Activated naive CD8-positive, alpha-beta T cell treated with anti-CD3 and anti-CD28 coated beads for 36 hours (primary cell): ENCODE results near the gene OGN. TPM values are rescaled to one million over a fixed set of nuclear protein-coding genes. Genes with fewer than 3 reads are reported as not detected.

Source experiments
- DNase-seq: peaks from one replicate; pipeline ENCODE4 v3.0.0; 2021
- H3K27ac Mint-ChIP-seq: one replicate; pipeline ENCODE4 v1.8.0; 2022; ENCODE audit warnings: mild to moderate bottlenecking, moderate library complexity, mixed read lengths
- H3K27me3 Mint-ChIP-seq: one replicate; pipeline ENCODE4 v1.8.0; 2022; ENCODE audit warnings: mild to moderate bottlenecking, mixed read lengths
- H3K36me3 Mint-ChIP-seq: one replicate; pipeline ENCODE4 v1.8.0; 2021; ENCODE audit warnings: mild to moderate bottlenecking, mixed read lengths
- H3K4me1 Mint-ChIP-seq: one replicate; pipeline ENCODE4 v1.8.0; 2021; ENCODE audit warnings: mixed read lengths
- H3K4me3 Mint-ChIP-seq: one replicate; pipeline ENCODE4 v1.8.0; 2022; ENCODE audit warnings: mild to moderate bottlenecking, moderate library complexity, mixed read lengths
- H3K9me3 Mint-ChIP-seq: one replicate; pipeline ENCODE4 v1.8.0; 2022; ENCODE audit warnings: mixed read lengths
- total RNA-seq, 2 experiments: library from RNA; stranded (reverse); gene quantifications; one replicate each; pipeline ENCODE4 v1.2.3, GENCODE V29; 2021

The OGN gene, protein sequence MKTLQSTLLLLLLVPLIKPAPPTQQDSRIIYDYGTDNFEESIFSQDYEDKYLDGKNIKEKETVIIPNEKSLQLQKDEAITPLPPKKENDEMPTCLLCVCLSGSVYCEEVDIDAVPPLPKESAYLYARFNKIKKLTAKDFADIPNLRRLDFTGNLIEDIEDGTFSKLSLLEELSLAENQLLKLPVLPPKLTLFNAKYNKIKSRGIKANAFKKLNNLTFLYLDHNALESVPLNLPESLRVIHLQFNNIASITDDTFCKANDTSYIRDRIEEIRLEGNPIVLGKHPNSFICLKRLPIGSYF
- total RNA-seq, result not detected

GRCh38 chr9:92404042-92404836, at the start of gene OGN:
Gene OGN (minus strand): TSS chr9:92404578. CDS start chr9:92403407, 1,171 bp downstream.
- no peak for DNase-seq
- Mint-ChIP-seq H3K27me3 (no peaks in the 10 kb centered on the region), H3K4me1 (peaks cover 31% of the 10 kb centered on the region), H3K27ac (no peak within 1 kb of the TSS), H3K9me3 (no peaks in the 10 kb centered on the region), H3K4me3 (no peak within 1 kb of the TSS), H3K36me3 (peaks cover 3% of the 10 kb centered on the region)

- no peak for DNase-seq
- no peaks in the 10 kb centered on the region for H3K4me1 Mint-ChIP-seq
- H3K9me3 Mint-ChIP-seq, result peaks cover 4% of the 10 kb centered on the region
- H3K4me3 Mint-ChIP-seq, result no peak overlapping the region
- H3K36me3 Mint-ChIP-seq, result peaks cover 2% of the 10 kb centered on the region
- H3K27me3 Mint-ChIP-seq, result no peaks in the 10 kb centered on the region
- H3K27ac Mint-ChIP-seq, result no peak overlapping the region
Measured at GRCh38 chr9:92446536-92446935, 42.2 kb upstream of the OGN start.

DNA sequence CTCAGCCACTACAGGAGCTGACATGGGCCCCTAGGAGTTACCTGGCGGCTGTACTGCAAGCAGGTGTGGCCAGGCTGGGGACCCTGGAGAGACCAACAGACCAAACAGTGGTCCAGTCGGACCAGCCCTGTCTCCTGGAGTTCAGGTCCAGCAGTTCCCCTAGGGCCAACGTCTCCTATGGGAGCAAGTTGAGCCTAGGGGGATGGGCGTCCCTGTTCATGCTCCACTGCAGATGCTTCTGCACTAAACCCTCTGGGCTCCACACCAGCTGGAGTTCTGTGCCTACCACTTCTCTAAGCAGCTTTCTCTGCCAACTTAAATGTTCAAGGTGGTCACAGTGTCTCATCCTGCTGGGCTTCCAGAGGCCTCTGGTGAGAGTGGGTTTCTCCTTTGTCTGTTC, 40.5 kb upstream of the OGN start:
- peaks cover 2% of the 10 kb centered on the region for H3K36me3 Mint-ChIP-seq
- H3K4me3 Mint-ChIP-seq, result no peak overlapping the region
- H3K27me3 Mint-ChIP-seq, result no peaks in the 10 kb centered on the region
- DNase-seq, result no peak
- peaks cover 2% of the 10 kb centered on the region for H3K9me3 Mint-ChIP-seq
- no peak overlapping the region for H3K27ac Mint-ChIP-seq
- peaks cover 10% of the 10 kb centered on the region for H3K4me1 Mint-ChIP-seq

- DNase-seq, result no peak
- Mint-ChIP-seq H3K27me3 (no peaks in the 10 kb centered on the region), H3K4me1 (peaks cover 10% of the 10 kb centered on the region), H3K9me3 (no peaks in the 10 kb centered on the region), H3K36me3 (no peaks in the 10 kb centered on the region), H3K27ac (no peak overlapping the region), H3K4me3 (no peak overlapping the region)
Measured at GRCh38 chr9:92440751-92441046, 36.3 kb upstream of the OGN start.

GRCh38 chr9:92439921-92440750, 35.8 kb upstream of the OGN start:
- Mint-ChIP-seq H3K36me3 (no peaks in the 10 kb centered on the region), H3K9me3 (no peaks in the 10 kb centered on the region), H3K4me1 (peaks cover 10% of the 10 kb centered on the region), H3K27me3 (no peaks in the 10 kb centered on the region), H3K27ac (no peak overlapping the region), H3K4me3 (no peak overlapping the region)
- no peak for DNase-seq

GRCh38 chr9:92438900-92439526, 34.6 kb upstream of the OGN start:
- Mint-ChIP-seq H3K4me1 (peaks cover 10% of the 10 kb centered on the region), H3K27ac (no peak overlapping the region), H3K4me3 (no peak overlapping the region), H3K9me3 (no peaks in the 10 kb centered on the region), H3K36me3 (no peaks in the 10 kb centered on the region), H3K27me3 (no peaks in the 10 kb centered on the region)
- DNase-seq, result no peak

- H3K9me3 Mint-ChIP-seq, result no peaks in the 10 kb centered on the region
- no peaks in the 10 kb centered on the region for H3K27me3 Mint-ChIP-seq
- H3K4me1 Mint-ChIP-seq, result peaks cover 3% of the 10 kb centered on the region
- peaks cover 5% of the 10 kb centered on the region for H3K36me3 Mint-ChIP-seq
- no peak overlapping the region for H3K4me3 Mint-ChIP-seq
- DNase-seq, result no peak
- H3K27ac Mint-ChIP-seq, result no peak overlapping the region
Measured at GRCh38 chr9:92435263-92435662, 30.9 kb upstream of the OGN start.

- no peak overlapping the region for H3K4me3 Mint-ChIP-seq
- peaks cover 5% of the 10 kb centered on the region for H3K36me3 Mint-ChIP-seq
- H3K27ac Mint-ChIP-seq, result no peak overlapping the region
- no peaks in the 10 kb centered on the region for H3K4me1 Mint-ChIP-seq
- H3K9me3 Mint-ChIP-seq, result no peaks in the 10 kb centered on the region
- no peak for DNase-seq
- H3K27me3 Mint-ChIP-seq, result no peaks in the 10 kb centered on the region
Measured at GRCh38 chr9:92432972-92433548, 28.7 kb upstream of the OGN start.

DNA sequence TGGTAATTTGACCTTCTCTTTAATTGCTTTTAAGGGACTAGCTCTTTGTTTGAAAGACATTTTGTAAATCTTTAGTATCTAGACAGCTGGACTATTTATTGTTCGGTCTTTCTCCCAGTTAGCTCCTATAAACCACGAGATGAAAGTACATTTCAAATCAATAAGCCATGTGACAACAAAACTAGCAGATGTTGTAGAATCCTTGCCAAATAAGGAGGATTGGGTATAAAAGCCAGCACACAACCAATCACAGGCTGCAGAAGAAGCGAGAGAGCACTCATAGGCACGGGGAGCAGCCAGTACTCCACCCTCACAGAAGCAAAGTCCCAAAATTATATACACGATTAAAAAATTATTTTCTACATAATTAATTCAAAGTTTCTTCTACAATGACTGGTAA, 28.0 kb upstream of the OGN start:
- DNase-seq, result no peak
- Mint-ChIP-seq H3K4me3 (no peak overlapping the region), H3K9me3 (no peaks in the 10 kb centered on the region), H3K27ac (no peak overlapping the region), H3K36me3 (peaks cover 5% of the 10 kb centered on the region), H3K4me1 (no peaks in the 10 kb centered on the region), H3K27me3 (no peaks in the 10 kb centered on the region)

GRCh38 chr9:92429836-92430235, 25.5 kb upstream of the OGN start:
- H3K4me1 Mint-ChIP-seq, result no peaks in the 10 kb centered on the region
- DNase-seq, result no peak
- peaks cover 7% of the 10 kb centered on the region for H3K36me3 Mint-ChIP-seq
- H3K9me3 Mint-ChIP-seq, result no peaks in the 10 kb centered on the region
- H3K27ac Mint-ChIP-seq, result no peak overlapping the region
- no peaks in the 10 kb centered on the region for H3K27me3 Mint-ChIP-seq
- no peak overlapping the region for H3K4me3 Mint-ChIP-seq

- DNase-seq, result no peak
- H3K27me3 Mint-ChIP-seq, result no peaks in the 10 kb centered on the region
- H3K4me3 Mint-ChIP-seq, result no peak overlapping the region
Measured at GRCh38 chr9:92426501-92427145, 22.2 kb upstream of the OGN start.

GRCh38 chr9:92425474-92425873, 21.1 kb upstream of the OGN start:
- DNase-seq, result no peak
- Mint-ChIP-seq H3K27ac (no peak overlapping the region), H3K36me3 (peaks cover 10% of the 10 kb centered on the region), H3K4me1 (no peaks in the 10 kb centered on the region), H3K4me3 (no peak overlapping the region), H3K27me3 (no peaks in the 10 kb centered on the region), H3K9me3 (no peaks in the 10 kb centered on the region)

More at GRCh38 chr9:92426501-92427145, 22.2 kb upstream of the OGN start:
- Mint-ChIP-seq H3K36me3 (peaks cover 10% of the 10 kb centered on the region), H3K9me3 (no peaks in the 10 kb centered on the region), H3K4me1 (no peaks in the 10 kb centered on the region), H3K27ac (no peak overlapping the region)

DNA sequence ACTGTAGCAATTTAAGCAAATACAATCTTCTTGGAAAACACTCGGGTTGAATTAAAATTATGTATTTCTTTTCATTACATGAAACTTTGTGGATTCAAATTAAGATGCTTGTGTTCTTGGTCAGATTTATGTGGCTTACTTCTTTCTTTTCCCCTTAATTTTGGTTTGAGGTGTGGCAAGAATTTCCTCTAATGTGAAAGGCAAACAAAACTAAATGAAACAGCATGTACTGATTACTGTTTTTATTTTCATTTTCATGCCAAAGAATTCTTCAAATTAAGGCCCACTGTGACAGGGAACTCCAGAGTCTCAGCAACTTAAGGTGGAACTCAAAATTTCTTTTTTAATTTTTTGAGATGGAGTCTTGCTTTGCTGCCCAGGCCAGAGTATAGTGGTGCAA, 20.0 kb upstream of the OGN start, which contains the start of gene OMD:
Gene OMD (minus strand): TSS at position 132 of the 400 bp plus-strand sequence. CDS start 6,913 bp downstream, outside the sequence.
- Mint-ChIP-seq H3K27ac (no peak within 1 kb of the TSS), H3K36me3 (peaks cover 11% of the 10 kb centered on the region), H3K27me3 (no peaks in the 10 kb centered on the region), H3K4me3 (no peak within 1 kb of the TSS), H3K9me3 (no peaks in the 10 kb centered on the region), H3K4me1 (no peaks in the 10 kb centered on the region)
- no peak for DNase-seq

DNA sequence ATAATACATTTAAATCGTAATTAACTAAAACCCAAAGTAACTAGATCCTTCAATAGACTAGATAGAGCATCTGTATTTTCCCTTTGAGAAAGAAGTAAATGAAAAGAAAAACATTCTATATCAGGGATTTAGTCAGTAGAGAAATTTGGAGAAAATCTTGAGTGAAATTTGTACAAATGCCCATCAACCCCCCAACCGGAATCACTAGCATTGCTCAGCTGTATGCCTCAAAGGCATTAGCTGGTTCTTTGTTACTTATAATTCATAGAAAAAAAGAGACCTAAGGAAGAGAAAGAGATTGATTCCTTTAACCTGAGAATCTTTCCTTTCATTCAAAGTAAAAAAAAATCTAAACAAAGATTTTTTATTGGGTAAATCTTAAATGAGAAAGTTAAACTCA, 19.2 kb upstream of the OGN start:
- Mint-ChIP-seq H3K4me3 (no peak overlapping the region), H3K9me3 (no peaks in the 10 kb centered on the region), H3K27me3 (no peaks in the 10 kb centered on the region), H3K4me1 (no peaks in the 10 kb centered on the region), H3K36me3 (peaks cover 11% of the 10 kb centered on the region), H3K27ac (no peak overlapping the region)
- no peak for DNase-seq
